Ishikawa (cell line): ENCODE results near the gene CDKN3.

Experiments used
- CEBPB ChIP-seq: IDR thresholded peaks from 2 replicates; pipeline ENCODE4 v1.6.1; 2012
- CREB1 ChIP-seq: IDR thresholded peaks from 2 replicates; pipeline ENCODE4 v1.6.1; 2012; ENCODE audit warnings: low read depth
- EGR1 ChIP-seq: IDR thresholded peaks from 2 replicates; pipeline ENCODE4 v1.6.1; 2012
- EP300 ChIP-seq: IDR thresholded peaks from 2 replicates; pipeline ENCODE4 v1.6.1; 2012; ENCODE audit warnings: borderline replicate concordance
- FOXM1 ChIP-seq: IDR thresholded peaks from 2 replicates; pipeline ENCODE4 v1.6.1; 2012; ENCODE audit warnings: low read depth, borderline replicate concordance
- NFIC ChIP-seq: IDR thresholded peaks from 2 replicates; pipeline ENCODE4 v1.6.1; 2012
- RAD21 ChIP-seq: IDR thresholded peaks from 2 replicates; pipeline ENCODE4 v1.6.1; 2012; ENCODE audit warnings: low read depth
- REST ChIP-seq: IDR thresholded peaks from 2 replicates; pipeline ENCODE4 v1.6.1; 2012; ENCODE audit warnings: low read depth, mild to moderate bottlenecking
- TAF1 ChIP-seq: IDR thresholded peaks from 2 replicates; pipeline ENCODE4 v1.6.1; 2012; ENCODE audit warnings: low read depth, mild to moderate bottlenecking
- TCF12 ChIP-seq: IDR thresholded peaks from 2 replicates; pipeline ENCODE4 v1.6.1; 2012; ENCODE audit warnings: low read depth
- TEAD4 ChIP-seq: IDR thresholded peaks from 2 replicates; pipeline ENCODE4 v1.6.1; 2012
- YY1 ChIP-seq: IDR thresholded peaks from 2 replicates; pipeline ENCODE4 v1.6.1; 2012; ENCODE audit warnings: low read depth
- ZBTB7A ChIP-seq: IDR thresholded peaks from 2 replicates; pipeline ENCODE4 v1.6.1; 2012; ENCODE audit warnings: low read depth
- TF ChIP-seq, protein P1 (sequence below): IDR thresholded peaks from 2 replicates; pipeline ENCODE4 v1.6.1; 2012
- TF ChIP-seq, protein P2 (sequence below): IDR thresholded peaks from 2 replicates; pipeline ENCODE4 v1.6.1; 2012

Gene CDKN3

DNA sequence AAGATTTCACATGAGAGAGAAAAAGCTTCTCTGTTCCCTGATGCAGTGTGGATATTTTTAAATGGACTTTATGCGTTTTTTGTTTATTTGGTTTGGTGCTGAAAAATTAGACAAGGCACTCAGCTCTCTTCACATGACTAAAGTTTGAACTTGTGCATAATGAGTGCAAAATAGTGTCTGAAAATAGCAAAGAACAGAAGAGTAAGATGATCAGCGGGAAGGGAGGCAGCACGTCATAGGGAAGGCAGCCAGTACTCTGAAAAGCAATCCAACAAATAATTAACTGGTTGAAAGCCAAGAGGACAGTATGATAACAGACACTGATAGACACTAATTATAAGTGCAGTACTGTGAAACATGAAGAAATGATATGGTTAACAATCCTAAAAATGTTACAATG lies 46.6 kb upstream of the CDKN3 start:
- TF ChIP-seq TEAD4 (no peak), REST (no peak), CEBPB (no peak), ZBTB7A (no peak)

DNA sequence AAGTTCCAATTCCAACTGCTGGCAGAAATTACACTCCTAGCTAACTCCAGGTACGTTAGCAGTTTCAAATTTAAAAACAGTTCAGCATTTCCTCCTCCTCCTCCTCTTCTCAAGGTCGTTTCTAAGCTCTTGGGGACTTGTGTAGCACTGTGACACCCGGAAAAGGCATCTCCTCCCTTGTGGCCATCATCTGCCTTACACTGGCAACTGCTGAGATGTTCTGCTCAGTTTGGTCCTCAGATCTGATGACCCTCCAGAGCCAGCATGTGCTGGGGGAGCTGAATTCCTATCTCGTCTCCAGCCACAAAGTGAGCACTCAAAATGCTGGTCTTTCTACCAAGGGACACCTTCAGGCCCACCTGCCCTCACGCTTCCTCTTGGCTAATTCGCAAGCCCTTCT lies 43.5 kb upstream of the CDKN3 start:
- TF ChIP-seq NFIC (no peak), TAF1 (no peak), CEBPB (no peak), TEAD4 (no peak), REST (no peak), EP300 (no peak), ZBTB7A (no peak), CREB1 (no peak)
- TF ChIP-seq, protein P1, sequence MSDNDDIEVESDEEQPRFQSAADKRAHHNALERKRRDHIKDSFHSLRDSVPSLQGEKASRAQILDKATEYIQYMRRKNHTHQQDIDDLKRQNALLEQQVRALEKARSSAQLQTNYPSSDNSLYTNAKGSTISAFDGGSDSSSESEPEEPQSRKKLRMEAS: no peak

DNA sequence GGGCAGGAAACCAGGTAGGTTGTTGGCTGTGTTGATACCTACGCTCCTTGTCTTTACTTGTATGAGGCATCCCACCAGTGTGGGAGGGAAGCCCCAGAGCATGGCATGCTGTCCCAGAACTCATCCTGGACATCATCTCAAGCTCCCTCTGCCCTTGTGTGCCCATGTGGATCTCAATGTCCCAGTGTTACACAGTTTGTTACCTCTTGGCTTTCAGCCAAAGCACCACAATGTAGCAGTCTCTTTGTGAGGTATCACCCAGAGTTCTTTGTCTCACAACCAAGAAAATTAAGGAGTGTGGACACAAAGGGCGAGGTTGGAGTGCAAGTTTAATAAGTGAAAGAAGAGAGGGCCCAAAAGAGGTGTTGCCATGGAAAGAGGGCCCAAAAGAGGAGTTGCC lies 43.1 kb upstream of the CDKN3 start:
- no peak for TF ChIP-seq EGR1
- TF ChIP-seq FOXM1: no peak
- TF ChIP-seq EP300: no peak
- no peak for TF ChIP-seq CREB1

GRCh38 chr14:54354096-54354495 lies 42.7 kb upstream of the CDKN3 start:
- TF ChIP-seq RAD21: no peak
- TF ChIP-seq CEBPB: no peak
- TF ChIP-seq, protein P2, sequence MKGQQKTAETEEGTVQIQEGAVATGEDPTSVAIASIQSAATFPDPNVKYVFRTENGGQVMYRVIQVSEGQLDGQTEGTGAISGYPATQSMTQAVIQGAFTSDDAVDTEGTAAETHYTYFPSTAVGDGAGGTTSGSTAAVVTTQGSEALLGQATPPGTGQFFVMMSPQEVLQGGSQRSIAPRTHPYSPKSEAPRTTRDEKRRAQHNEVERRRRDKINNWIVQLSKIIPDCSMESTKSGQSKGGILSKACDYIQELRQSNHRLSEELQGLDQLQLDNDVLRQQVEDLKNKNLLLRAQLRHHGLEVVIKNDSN: no peak
- no peak for TF ChIP-seq YY1
- TF ChIP-seq, protein P1: no peak
- no peak for TF ChIP-seq TCF12

DNA sequence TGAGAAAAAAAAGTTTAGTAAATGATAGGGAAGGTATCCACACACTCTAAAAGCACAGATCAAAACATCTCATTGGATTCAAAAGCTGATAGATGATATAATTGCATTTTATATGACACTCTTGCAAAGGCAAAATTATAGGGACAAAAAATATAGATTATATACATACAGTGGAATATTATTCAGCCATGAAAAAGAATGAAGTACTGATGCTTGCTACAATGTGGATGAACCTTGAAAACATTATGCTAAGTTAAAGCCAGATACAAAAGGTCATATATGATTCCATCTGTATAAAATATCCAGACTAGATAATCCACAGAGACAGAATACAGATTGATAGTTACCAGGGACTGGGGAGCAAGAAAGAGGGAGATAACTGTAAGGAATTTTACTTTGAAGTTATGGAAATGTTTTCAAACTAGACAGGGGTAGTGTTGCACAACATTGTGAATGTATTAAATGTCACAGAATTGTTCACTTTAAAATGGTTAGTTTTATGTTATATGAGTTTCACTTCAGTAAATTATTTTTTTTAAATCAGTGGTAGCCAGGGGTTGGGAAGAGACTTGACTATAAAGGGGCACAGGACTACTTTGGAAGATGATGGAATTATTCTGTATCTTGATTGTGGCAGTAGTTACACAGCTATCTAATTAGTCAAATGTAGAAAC lies 41.7 kb upstream of the CDKN3 start:
- no peak for TF ChIP-seq NFIC
- TF ChIP-seq ZBTB7A: no peak
- TF ChIP-seq TAF1: no peak
- no peak for TF ChIP-seq EGR1
- TF ChIP-seq CEBPB: no peak
- no peak for TF ChIP-seq REST
- no peak for TF ChIP-seq TEAD4
- TF ChIP-seq YY1: no peak
- TF ChIP-seq, protein P2: no peak
- no peak for TF ChIP-seq CREB1
- TF ChIP-seq EP300: no peak
- no peak for TF ChIP-seq RAD21
- no peak for TF ChIP-seq TCF12
- TF ChIP-seq, protein P1: no peak
- no peak for TF ChIP-seq FOXM1
